ENCODE results near the gene ZNF106. TPM values are rescaled to one million over a fixed set of nuclear protein-coding genes. Genes with fewer than 3 reads are reported as not detected.

ZNF106 gene
- total RNA-seq, 1 donor from 2014 or later: 61.3 TPM

- Mint-ChIP-seq H3K9me3 (no peaks in the 10 kb centered on the region), H3K4me3 (no peak overlapping the region), H3K27me3 (ENCODE audit: low read depth) (no peaks in the 10 kb centered on the region), H3K4me1 (no peaks in the 10 kb centered on the region), H3K36me3 (ENCODE audit: low read depth) (peaks cover 8% of the 10 kb centered on the region), H3K27ac (ENCODE audit: unreplicated experiment) (no peak overlapping the region)
- TF ChIP-seq CTCF (conservative IDR thresholded peaks at IDR 0.05): no peak
- DNase-seq (ENCODE audit: low read depth, low spot score): no peak
Measured at GRCh38 chr15:42510258-42511006, 19.5 kb upstream of the ZNF106 start.

- no peaks in the 10 kb centered on the region for H3K4me1 Mint-ChIP-seq
- no peaks in the 10 kb centered on the region for H3K9me3 Mint-ChIP-seq
- TF ChIP-seq CTCF (conservative IDR thresholded peaks at IDR 0.05): no peak
- DNase-seq (ENCODE audit: low read depth, low spot score): no peak
- H3K27ac Mint-ChIP-seq (ENCODE audit: unreplicated experiment): no peak overlapping the region
- H3K36me3 Mint-ChIP-seq (ENCODE audit: low read depth): no peaks in the 10 kb centered on the region
- no peaks in the 10 kb centered on the region for H3K27me3 Mint-ChIP-seq (ENCODE audit: low read depth)
- H3K4me3 Mint-ChIP-seq: no peak overlapping the region
Measured at GRCh38 chr15:42508263-42508690, 17.3 kb upstream of the ZNF106 start.

- no peak for TF ChIP-seq CTCF (conservative IDR thresholded peaks at IDR 0.05)
- Mint-ChIP-seq H3K9me3 (no peaks in the 10 kb centered on the region), H3K27me3 (ENCODE audit: low read depth) (no peaks in the 10 kb centered on the region), H3K4me3 (no peak overlapping the region), H3K4me1 (no peaks in the 10 kb centered on the region), H3K36me3 (ENCODE audit: low read depth) (no peaks in the 10 kb centered on the region), H3K27ac (ENCODE audit: unreplicated experiment) (no peak overlapping the region)
- DNase-seq (ENCODE audit: low read depth, low spot score): no peak
Measured at GRCh38 chr15:42507514-42507913, 16.6 kb upstream of the ZNF106 start.

GRCh38 chr15:42504631-42505030 lies 13.7 kb upstream of the ZNF106 start:
- no peaks in the 10 kb centered on the region for H3K27me3 Mint-ChIP-seq (ENCODE audit: low read depth)
- peaks cover 7% of the 10 kb centered on the region for H3K4me1 Mint-ChIP-seq
- no peak for TF ChIP-seq CTCF (conservative IDR thresholded peaks at IDR 0.05)
- no peaks in the 10 kb centered on the region for H3K9me3 Mint-ChIP-seq
- DNase-seq (ENCODE audit: low read depth, low spot score): no peak
- no peaks in the 10 kb centered on the region for H3K36me3 Mint-ChIP-seq (ENCODE audit: low read depth)
- H3K4me3 Mint-ChIP-seq: no peak overlapping the region
- H3K27ac Mint-ChIP-seq (ENCODE audit: unreplicated experiment): no peak overlapping the region

GRCh38 chr15:42503825-42504224 lies 12.9 kb upstream of the ZNF106 start:
- Mint-ChIP-seq H3K9me3 (no peaks in the 10 kb centered on the region), H3K36me3 (ENCODE audit: low read depth) (no peaks in the 10 kb centered on the region), H3K4me1 (peaks cover 7% of the 10 kb centered on the region), H3K27me3 (ENCODE audit: low read depth) (no peaks in the 10 kb centered on the region), H3K4me3 (no peak overlapping the region), H3K27ac (ENCODE audit: unreplicated experiment) (no peak overlapping the region)
- no peak for DNase-seq (ENCODE audit: low read depth, low spot score)
- TF ChIP-seq CTCF (conservative IDR thresholded peaks at IDR 0.05): no peak
